ENCODE data around the gene ATG2B. TPM values are rescaled to one million over a fixed set of nuclear protein-coding genes. Genes with fewer than 3 reads are reported as not detected.

ATG2B gene
- 27.5 TPM for total RNA-seq (ENCODE audit: unreplicated experiment)
- long read RNA-seq, partial matches to known transcripts, result 1 of 2 reads
- long read RNA-seq, other reads (novel, unspliced or antisense), result 1 of 2 reads

- Mint-ChIP-seq H3K36me3 (ENCODE audit: unreplicated experiment) (no peaks in the 10 kb centered on the region), H3K27ac (ENCODE audit: unreplicated experiment) (peak within 1 kb of the TSS; percentile 84), H3K4me1 (ENCODE audit: low read depth, unreplicated experiment) (peaks cover 18% of the 10 kb centered on the region), H3K9me3 (ENCODE audit: unreplicated experiment) (peaks cover 5% of the 10 kb centered on the region), H3K4me3 (ENCODE audit: unreplicated experiment) (peak within 1 kb of the TSS; percentile 94), H3K27me3 (ENCODE audit: unreplicated experiment) (peaks cover 5% of the 10 kb centered on the region)
- DNase-seq, result peak; percentile 98
- no peak for TF ChIP-seq CTCF (IDR thresholded peaks at IDR 0.05; ENCODE audit: partially characterized antibody, unreplicated experiment)
Observed at GRCh38 chr14:96362965-96363750, at the start of gene ATG2B, which contains the start of gene GSKIP. ATG2B (minus strand) TSS chr14:96363341; CDS start chr14:96362976, 365 bp downstream. GSKIP (plus strand) TSS chr14:96363526; CDS start chr14:96382248, 18,722 bp downstream.

GRCh38 chr14:96410119-96410518 is 47.0 kb upstream of the ATG2B start:
- no peaks in the 10 kb centered on the region for H3K4me1 Mint-ChIP-seq (ENCODE audit: low read depth, unreplicated experiment)
- TF ChIP-seq CTCF (IDR thresholded peaks at IDR 0.05; ENCODE audit: partially characterized antibody, unreplicated experiment), result no peak
- H3K27me3 Mint-ChIP-seq (ENCODE audit: unreplicated experiment), result no peaks in the 10 kb centered on the region
- DNase-seq, result no peak
- H3K36me3 Mint-ChIP-seq (ENCODE audit: unreplicated experiment), result no peaks in the 10 kb centered on the region
- H3K27ac Mint-ChIP-seq (ENCODE audit: unreplicated experiment), result no peak overlapping the region
- no peaks in the 10 kb centered on the region for H3K9me3 Mint-ChIP-seq (ENCODE audit: unreplicated experiment)
- no peak overlapping the region for H3K4me3 Mint-ChIP-seq (ENCODE audit: unreplicated experiment)

GRCh38 chr14:96409701-96410100 is 46.6 kb upstream of the ATG2B start:
- H3K4me3 Mint-ChIP-seq (ENCODE audit: unreplicated experiment), result no peak overlapping the region
- H3K4me1 Mint-ChIP-seq (ENCODE audit: low read depth, unreplicated experiment), result no peaks in the 10 kb centered on the region
- no peaks in the 10 kb centered on the region for H3K9me3 Mint-ChIP-seq (ENCODE audit: unreplicated experiment)
- no peaks in the 10 kb centered on the region for H3K36me3 Mint-ChIP-seq (ENCODE audit: unreplicated experiment)
- H3K27ac Mint-ChIP-seq (ENCODE audit: unreplicated experiment), result no peak overlapping the region
- TF ChIP-seq CTCF (IDR thresholded peaks at IDR 0.05; ENCODE audit: partially characterized antibody, unreplicated experiment), result no peak
- H3K27me3 Mint-ChIP-seq (ENCODE audit: unreplicated experiment), result no peaks in the 10 kb centered on the region
- DNase-seq, result no peak

GRCh38 chr14:96408608-96409007 is 45.5 kb upstream of the ATG2B start:
- Mint-ChIP-seq H3K4me1 (ENCODE audit: low read depth, unreplicated experiment) (no peaks in the 10 kb centered on the region), H3K36me3 (ENCODE audit: unreplicated experiment) (no peaks in the 10 kb centered on the region), H3K27me3 (ENCODE audit: unreplicated experiment) (no peaks in the 10 kb centered on the region), H3K4me3 (ENCODE audit: unreplicated experiment) (no peak overlapping the region), H3K27ac (ENCODE audit: unreplicated experiment) (no peak overlapping the region), H3K9me3 (ENCODE audit: unreplicated experiment) (no peaks in the 10 kb centered on the region)
- DNase-seq, result no peak
- no peak for TF ChIP-seq CTCF (IDR thresholded peaks at IDR 0.05; ENCODE audit: partially characterized antibody, unreplicated experiment)

- Mint-ChIP-seq H3K9me3 (ENCODE audit: unreplicated experiment) (no peaks in the 10 kb centered on the region), H3K27me3 (ENCODE audit: unreplicated experiment) (no peaks in the 10 kb centered on the region), H3K4me1 (ENCODE audit: low read depth, unreplicated experiment) (no peaks in the 10 kb centered on the region), H3K36me3 (ENCODE audit: unreplicated experiment) (no peaks in the 10 kb centered on the region), H3K4me3 (ENCODE audit: unreplicated experiment) (no peak overlapping the region), H3K27ac (ENCODE audit: unreplicated experiment) (no peak overlapping the region)
- no peak for TF ChIP-seq CTCF (IDR thresholded peaks at IDR 0.05; ENCODE audit: partially characterized antibody, unreplicated experiment)
- no peak for DNase-seq
Observed at GRCh38 chr14:96407935-96408570, 44.9 kb upstream of the ATG2B start.

Data from glutamatergic neuron (in vitro differentiated cells).